Neural cell (in vitro differentiated cells): Measurements from ENCODE around the gene SCAP. TPM values are rescaled to one million over a fixed set of nuclear protein-coding genes. Genes with fewer than 3 reads are reported as not detected.

Experiments
- H2AFZ ChIP-seq: fragments of 200-600, 300-800 bp; sonication (generic), shearing (Covaris generic); 2 replicates; pipeline ENCODE4 v1.6.0; 2014; ENCODE audit warnings: low read depth, mild to moderate bottlenecking, antibody characterized with exemption, low read length, moderate library complexity
- H3F3A ChIP-seq: fragments of 200-600 bp; shearing (Covaris generic); 2 replicates; pipeline ENCODE4 v1.6.1; 2016; ENCODE audit warnings: mild to moderate bottlenecking, moderate library complexity, mixed read lengths, antibody characterized with exemption, low read length; ENCODE audit not compliant: insufficient read depth, poor library complexity, severe bottlenecking
- H3K27ac ChIP-seq: fragments of 200-600, 300-800 bp; sonication (generic), shearing (Covaris generic); 2 replicates; pipeline ENCODE4 v1.5.1; 2014; ENCODE audit warnings: mild to moderate bottlenecking, low read length, moderate library complexity
- H3K27me3 ChIP-seq: fragments of 300-800, 200-600 bp; sonication (generic), shearing (Covaris generic); 2 replicates; pipeline ENCODE4 v1.6.0; 2014; ENCODE audit warnings: mild to moderate bottlenecking, low read depth, low read length, moderate library complexity; ENCODE audit not compliant: insufficient read depth
- H3K36me3 ChIP-seq: fragments of 300-800, 200-600 bp; sonication (generic), shearing (Covaris generic); 2 replicates; pipeline ENCODE4 v1.5.1; 2014; ENCODE audit warnings: mild to moderate bottlenecking, antibody characterized with exemption, low read length, moderate library complexity; ENCODE audit not compliant: insufficient read depth
- H3K4me2 ChIP-seq: fragments of 300-800, 200-600 bp; sonication (generic), shearing (Covaris generic); 2 replicates; pipeline ENCODE4 v1.6.0; 2014; ENCODE audit warnings: mild to moderate bottlenecking, low read length
- H3K4me3 ChIP-seq: fragments of 300-800, 200-600 bp; sonication (generic), shearing (Covaris generic); 2 replicates; pipeline ENCODE4 v1.5.1; 2014; ENCODE audit warnings: mild to moderate bottlenecking, low read length, moderate library complexity
- H3K79me2 ChIP-seq: fragments of 200-600 bp; shearing (Covaris generic); replicated peaks from 2 replicates; pipeline ENCODE4 v1.6.0; 2014; ENCODE audit warnings: mild to moderate bottlenecking, low read length, moderate library complexity; ENCODE audit not compliant: insufficient read depth
- H3K9ac ChIP-seq: fragments of 300-800, 200-600 bp; sonication (generic), shearing (Covaris generic); 2 replicates; pipeline ENCODE4 v1.6.1; 2016; ENCODE audit warnings: mild to moderate bottlenecking, low read length, mixed read lengths
- H3K9me2 ChIP-seq: fragments of 200-600 bp; shearing (Covaris generic); 2 replicates; pipeline ENCODE4 v1.6.1; 2016; ENCODE audit warnings: mild to moderate bottlenecking, low read length, mixed read lengths; ENCODE audit not compliant: insufficient read depth
- H3K9me3 ChIP-seq: fragments of 200-600, 300-800 bp; sonication (generic), shearing (Covaris generic); 2 replicates; pipeline ENCODE4 v1.6.1; 2016; ENCODE audit warnings: mild to moderate bottlenecking, mixed run types, low read length, moderate library complexity, mixed read lengths
- H4K20me1 ChIP-seq: fragments of 200-600 bp; shearing (Covaris generic); 2 replicates; pipeline ENCODE4 v1.6.1; 2016; ENCODE audit warnings: mild to moderate bottlenecking, mixed run types; ENCODE audit not compliant: insufficient read depth
- CTCF ChIP-seq: fragments of 450-650 bp; IDR thresholded peaks from 2 replicates; pipeline ENCODE4 v1.5.1; 2014; ENCODE audit warnings: antibody characterized with exemption, mild to moderate bottlenecking, moderate library complexity; ENCODE audit not compliant: poor library complexity, severe bottlenecking
- EP300 ChIP-seq: fragments of 450-650 bp; conservative IDR thresholded peaks from 2 replicates; pipeline ENCODE4 v1.6.1; 2014; ENCODE audit warnings: antibody characterized with exemption, mild to moderate bottlenecking, moderate library complexity; ENCODE audit not compliant: poor library complexity, severe bottlenecking
- EZH2 ChIP-seq: fragments of 200-600, 300-800 bp; shearing (Covaris generic), sonication (generic); IDR thresholded peaks from 2 replicates; pipeline ENCODE4 v1.6.1; 2014; ENCODE audit warnings: antibody characterized with exemption, low read length, borderline replicate concordance, mild to moderate bottlenecking; ENCODE audit not compliant: insufficient read depth, poor library complexity, severe bottlenecking
- MXI1 ChIP-seq: fragments of 450-650 bp; conservative IDR thresholded peaks from 2 replicates; pipeline ENCODE4 v1.6.1; 2014; ENCODE audit warnings: antibody characterized with exemption, mild to moderate bottlenecking; ENCODE audit not compliant: poor library complexity, severe bottlenecking
- POLR2AphosphoS5 ChIP-seq: IDR thresholded peaks from 2 replicates; pipeline ENCODE4 v1.6.1; 2012
- RAD21 ChIP-seq: fragments of 450-650 bp; conservative IDR thresholded peaks from 2 replicates; pipeline ENCODE4 v1.6.1; 2014; ENCODE audit warnings: antibody characterized with exemption, mild to moderate bottlenecking, moderate library complexity
- SMC3 ChIP-seq: fragments of 450-650 bp; conservative IDR thresholded peaks from 2 replicates; pipeline ENCODE4 v1.6.1; 2014; ENCODE audit warnings: antibody characterized with exemption, mild to moderate bottlenecking, moderate library complexity; ENCODE audit not compliant: poor library complexity
- TAF1 ChIP-seq: IDR thresholded peaks from 2 replicates; pipeline ENCODE4 v1.6.1; 2012; ENCODE audit warnings: low read depth
- polyA plus RNA-seq: library from polyadenylated mRNA; depleted of rRNA; stranded (reverse); fragments of >200 nt; gene quantifications from 2 replicates; pipeline ENCODE4 v1.2.3, GENCODE V29; 2014
- TF ChIP-seq, protein P1 (sequence below): IDR thresholded peaks from 2 replicates; pipeline ENCODE4 v1.6.1; 2012; ENCODE audit warnings: borderline replicate concordance

SCAP gene
- polyA plus RNA-seq, 1 donor from 2014 or later, result 58.0 TPM

GRCh38 chr3:47517937-47518336 is 42.2 kb upstream of the SCAP start:
- Histone ChIP-seq H3K9me2 (no peaks in the 10 kb centered on the region), H3K27me3 (no peaks in the 10 kb centered on the region), H3K4me3 (no peak overlapping the region), H3K9ac (no peak overlapping the region), H3K27ac (no peak overlapping the region), H3F3A (no peaks in the 10 kb centered on the region), H3K79me2 (no peaks in the 10 kb centered on the region), H3K36me3 (no peaks in the 10 kb centered on the region), H3K4me2 (no peak overlapping the region), H2AFZ (no peak overlapping the region), H3K9me3 (no peaks in the 10 kb centered on the region), H4K20me1 (no peaks in the 10 kb centered on the region)
- no peak for TF ChIP-seq EP300
- no peak for TF ChIP-seq EZH2
- no peak for TF ChIP-seq CTCF
- TF ChIP-seq TAF1, result no peak
- no peak for TF ChIP-seq POLR2AphosphoS5
- TF ChIP-seq, protein P1, sequence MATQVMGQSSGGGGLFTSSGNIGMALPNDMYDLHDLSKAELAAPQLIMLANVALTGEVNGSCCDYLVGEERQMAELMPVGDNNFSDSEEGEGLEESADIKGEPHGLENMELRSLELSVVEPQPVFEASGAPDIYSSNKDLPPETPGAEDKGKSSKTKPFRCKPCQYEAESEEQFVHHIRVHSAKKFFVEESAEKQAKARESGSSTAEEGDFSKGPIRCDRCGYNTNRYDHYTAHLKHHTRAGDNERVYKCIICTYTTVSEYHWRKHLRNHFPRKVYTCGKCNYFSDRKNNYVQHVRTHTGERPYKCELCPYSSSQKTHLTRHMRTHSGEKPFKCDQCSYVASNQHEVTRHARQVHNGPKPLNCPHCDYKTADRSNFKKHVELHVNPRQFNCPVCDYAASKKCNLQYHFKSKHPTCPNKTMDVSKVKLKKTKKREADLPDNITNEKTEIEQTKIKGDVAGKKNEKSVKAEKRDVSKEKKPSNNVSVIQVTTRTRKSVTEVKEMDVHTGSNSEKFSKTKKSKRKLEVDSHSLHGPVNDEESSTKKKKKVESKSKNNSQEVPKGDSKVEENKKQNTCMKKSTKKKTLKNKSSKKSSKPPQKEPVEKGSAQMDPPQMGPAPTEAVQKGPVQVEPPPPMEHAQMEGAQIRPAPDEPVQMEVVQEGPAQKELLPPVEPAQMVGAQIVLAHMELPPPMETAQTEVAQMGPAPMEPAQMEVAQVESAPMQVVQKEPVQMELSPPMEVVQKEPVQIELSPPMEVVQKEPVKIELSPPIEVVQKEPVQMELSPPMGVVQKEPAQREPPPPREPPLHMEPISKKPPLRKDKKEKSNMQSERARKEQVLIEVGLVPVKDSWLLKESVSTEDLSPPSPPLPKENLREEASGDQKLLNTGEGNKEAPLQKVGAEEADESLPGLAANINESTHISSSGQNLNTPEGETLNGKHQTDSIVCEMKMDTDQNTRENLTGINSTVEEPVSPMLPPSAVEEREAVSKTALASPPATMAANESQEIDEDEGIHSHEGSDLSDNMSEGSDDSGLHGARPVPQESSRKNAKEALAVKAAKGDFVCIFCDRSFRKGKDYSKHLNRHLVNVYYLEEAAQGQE, result no peak
- no peak for TF ChIP-seq SMC3
- no peak for TF ChIP-seq MXI1
- no peak for TF ChIP-seq RAD21

- Histone ChIP-seq H3K4me3 (no peak overlapping the region), H3K27ac (no peak overlapping the region)
- TF ChIP-seq EZH2, result no peak
- no peak for TF ChIP-seq MXI1
- no peak for TF ChIP-seq EP300
- TF ChIP-seq CTCF, result no peak
- TF ChIP-seq POLR2AphosphoS5, result no peak
- no peak for TF ChIP-seq TAF1
- TF ChIP-seq, protein P1, result no peak
- no peak for TF ChIP-seq SMC3
- TF ChIP-seq RAD21, result no peak
Observed at GRCh38 chr3:47515864-47516319, 40.2 kb upstream of the SCAP start.

More at GRCh38 chr3:47515864-47516319, 40.2 kb upstream of the SCAP start:
- Histone ChIP-seq H3K9me3 (no peaks in the 10 kb centered on the region), H3K27me3 (no peaks in the 10 kb centered on the region), H3K36me3 (no peaks in the 10 kb centered on the region), H4K20me1 (no peaks in the 10 kb centered on the region), H2AFZ (no peak overlapping the region), H3K9ac (no peak overlapping the region), H3K79me2 (peaks cover 15% of the 10 kb centered on the region), H3K9me2 (no peaks in the 10 kb centered on the region), H3F3A (no peaks in the 10 kb centered on the region), H3K4me2 (no peak overlapping the region)
